Occipital lobe (tissue), 2 donors: ENCODE results near the gene CLDN34. TPM values are rescaled to one million over a fixed set of nuclear protein-coding genes. Genes with fewer than 3 reads are reported as not detected.

ENCODE experiments used
- DNase-seq: peaks from one replicate; lab custom pipeline; 2025; lab: John Stamatoyannopoulos, UW
- total RNA-seq: library from RNA; depleted of rRNA; stranded (reverse); fragments of >200 nt; gene quantifications from one replicate; pipeline ENCODE4 v1.2.3, GENCODE V29; 2014

The CLDN34 gene, protein sequence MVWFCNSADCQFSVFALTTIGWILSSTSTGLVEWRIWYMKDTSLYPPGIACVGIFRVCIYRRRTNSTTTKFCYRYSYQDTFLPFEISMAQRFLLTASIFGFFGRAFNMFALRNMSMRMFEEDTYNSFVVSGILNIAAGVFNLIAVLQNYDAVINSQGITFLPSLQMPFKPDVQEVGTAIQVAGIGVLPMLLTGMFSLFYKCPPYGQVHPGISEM
- 0.62 TPM for total RNA-seq

DNA sequence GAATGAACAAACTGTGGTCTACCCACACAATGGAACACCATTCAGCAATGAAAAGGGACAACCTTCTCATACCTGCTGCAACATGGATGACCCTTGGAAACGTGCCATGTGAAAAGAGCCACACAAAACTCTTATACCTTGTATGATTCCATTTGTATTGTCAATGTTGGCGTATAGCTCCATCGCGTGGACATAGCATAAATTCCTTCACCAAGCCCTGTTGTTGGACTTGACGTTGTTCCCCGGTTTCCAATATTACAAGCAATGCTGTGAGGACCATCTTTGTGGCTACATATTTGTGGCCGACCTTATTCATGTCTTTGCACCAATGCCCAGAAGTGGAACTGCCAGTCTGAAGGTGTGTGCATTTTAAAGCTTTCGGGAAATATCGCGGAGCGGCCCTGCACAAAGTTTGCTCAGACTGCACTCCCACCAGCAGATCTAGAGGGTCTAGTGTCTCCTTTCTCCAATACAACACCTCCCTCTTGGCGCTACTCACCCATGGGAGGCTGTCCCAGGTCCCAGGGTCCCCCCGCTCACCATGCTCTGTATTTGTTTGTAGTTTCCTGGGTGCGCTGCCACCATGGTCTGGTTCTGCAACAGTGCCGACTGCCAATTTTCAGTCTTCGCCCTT is at the start of gene CLDN34:
Gene CLDN34 (plus strand): TSS at position 584 of the 634 bp plus-strand sequence. CDS start 0 bp downstream, at position 584.
- no peak for DNase-seq

DNA sequence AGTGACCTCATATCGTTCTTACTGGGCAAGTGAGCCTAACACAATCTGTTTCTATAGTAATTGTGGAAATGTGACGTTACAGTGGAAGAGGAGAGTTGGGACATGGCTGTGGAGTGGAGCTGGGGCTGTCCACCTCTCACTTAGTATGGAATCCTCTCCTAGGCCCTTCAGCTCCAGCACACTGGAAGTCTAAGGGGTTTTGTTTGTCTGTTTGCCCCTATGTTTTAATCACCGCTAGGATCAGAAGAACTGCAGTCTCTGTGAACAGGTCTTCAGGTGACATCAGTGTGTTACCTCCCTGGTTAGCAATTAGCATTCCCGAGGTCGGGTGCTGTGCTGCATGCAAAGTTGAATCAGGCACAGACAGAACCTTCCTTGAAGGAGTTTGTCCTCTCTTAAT is 49.3 kb upstream of the CLDN34 start:
- no peak for DNase-seq

DNA sequence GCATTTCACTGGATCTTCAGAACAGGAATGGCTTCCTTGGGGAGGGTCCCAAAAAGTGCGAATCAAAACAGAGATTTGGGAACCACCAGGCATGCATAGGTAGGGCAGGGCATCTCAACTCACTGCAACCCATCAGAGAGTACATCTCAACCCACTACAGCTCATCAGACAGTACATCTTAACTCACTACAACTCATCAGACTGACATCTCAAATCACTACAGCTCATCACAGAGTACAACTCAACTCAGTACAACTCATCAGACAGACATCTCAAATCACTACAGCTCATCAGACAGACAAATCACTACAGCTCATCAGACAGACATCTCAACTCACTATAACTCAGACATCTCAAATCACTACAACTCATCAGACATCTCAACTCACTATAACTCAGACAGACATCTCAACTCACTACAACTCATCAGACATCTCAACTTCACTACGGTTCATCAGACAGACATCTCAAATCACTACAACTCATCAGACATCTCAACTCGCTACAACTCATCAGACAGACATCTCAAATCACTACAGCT is 47.5 kb upstream of the CLDN34 start:
- DNase-seq = no peak

DNA sequence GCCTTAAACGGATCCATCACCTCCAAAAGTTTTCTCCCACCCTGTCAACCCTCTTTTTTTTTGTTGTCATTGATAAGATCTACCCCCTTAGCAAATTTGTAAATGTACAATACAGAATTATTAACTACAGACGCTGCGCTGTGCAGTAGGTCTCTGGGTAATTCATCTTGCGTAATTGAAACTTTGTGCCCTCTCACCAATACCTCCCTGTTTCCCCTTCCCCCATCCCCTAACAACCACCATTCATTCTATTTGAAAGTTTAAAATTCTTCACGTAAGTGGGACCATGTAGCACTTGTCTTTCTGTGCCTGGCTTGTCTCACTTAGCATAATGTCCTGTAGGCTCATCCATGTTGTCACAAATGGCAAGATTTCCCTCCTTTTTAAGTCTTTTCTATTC is 45.8 kb upstream of the CLDN34 start:
- no peak for DNase-seq

DNA sequence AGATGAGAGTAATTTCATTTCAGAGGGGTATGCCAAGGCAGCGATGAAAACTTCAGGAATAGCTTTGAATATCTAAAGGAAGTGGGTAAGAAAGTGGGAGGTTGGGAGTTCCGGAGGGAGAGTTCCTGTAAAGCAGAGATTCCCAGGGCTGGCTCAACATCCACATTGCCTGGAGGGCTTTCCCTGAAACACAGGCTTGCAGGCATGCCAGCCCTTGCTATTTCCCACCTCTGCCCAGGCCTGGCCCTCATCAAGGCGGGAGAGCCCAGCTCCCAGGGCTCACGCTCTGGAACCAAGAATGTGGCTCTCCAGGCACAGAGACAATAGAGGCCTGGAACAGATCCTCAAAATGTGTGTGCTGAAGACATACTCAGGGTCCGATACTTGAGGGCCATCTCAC is 43.8 kb upstream of the CLDN34 start:
- DNase-seq = no peak

DNA sequence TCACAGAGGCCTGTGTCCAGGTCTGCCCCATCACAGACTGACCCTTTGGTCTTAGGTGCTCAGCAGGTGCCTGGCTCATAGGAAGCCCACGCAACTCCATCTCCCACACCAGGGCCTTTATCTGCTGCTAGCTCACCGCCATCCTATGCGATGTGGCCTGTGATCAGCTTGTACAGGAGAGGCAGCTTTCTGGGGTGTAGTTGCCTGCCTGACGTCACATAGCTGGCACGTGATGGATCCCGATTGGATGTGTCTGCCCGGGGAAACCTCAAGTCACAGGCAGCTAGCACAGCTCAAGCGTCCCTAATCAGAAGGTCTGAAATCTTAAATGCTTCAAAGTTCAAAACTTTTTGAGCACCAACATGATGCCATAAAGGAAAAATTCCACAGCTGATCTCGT is 41.2 kb upstream of the CLDN34 start:
- peak; percentile 19 for DNase-seq

DNA sequence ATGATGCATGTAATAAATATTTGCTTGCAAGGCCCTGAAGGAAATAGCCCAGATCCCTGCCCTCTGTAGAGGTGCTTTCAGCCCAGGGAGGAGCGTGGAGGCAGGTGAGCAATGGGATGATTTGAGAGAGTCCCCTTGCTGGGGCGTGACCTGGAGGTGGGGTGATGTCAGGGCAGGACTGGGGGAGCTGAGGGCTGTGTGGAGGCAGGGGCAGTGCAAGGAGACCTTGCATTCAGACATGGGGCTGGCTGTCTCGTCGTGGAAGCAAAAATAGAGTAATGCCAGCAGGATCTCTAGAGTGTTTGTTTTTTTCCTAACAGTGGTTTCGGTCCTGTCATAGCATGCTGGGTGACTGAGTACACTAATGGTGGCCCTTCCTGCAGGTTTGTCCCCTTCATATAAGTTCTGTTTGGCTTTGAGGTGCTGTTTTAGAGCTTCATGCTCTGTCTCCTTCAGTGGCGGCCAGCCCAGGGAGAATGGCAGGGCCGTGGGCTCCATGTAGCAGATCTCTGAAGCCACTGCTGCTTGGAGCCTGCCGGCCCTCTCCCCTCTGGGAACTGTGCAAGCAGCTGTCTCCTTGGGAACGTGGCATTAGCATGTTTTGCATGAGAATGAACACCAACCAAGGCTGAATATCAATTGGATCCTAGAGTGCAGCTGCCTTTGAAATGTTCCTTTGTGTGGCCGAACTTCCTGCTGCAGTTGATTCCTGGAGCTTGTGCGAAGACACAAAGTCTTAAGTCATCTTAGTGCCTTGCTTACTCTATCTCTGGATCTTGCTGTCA is 39.3 kb upstream of the CLDN34 start:
- DNase-seq = peak; percentile 10

DNA sequence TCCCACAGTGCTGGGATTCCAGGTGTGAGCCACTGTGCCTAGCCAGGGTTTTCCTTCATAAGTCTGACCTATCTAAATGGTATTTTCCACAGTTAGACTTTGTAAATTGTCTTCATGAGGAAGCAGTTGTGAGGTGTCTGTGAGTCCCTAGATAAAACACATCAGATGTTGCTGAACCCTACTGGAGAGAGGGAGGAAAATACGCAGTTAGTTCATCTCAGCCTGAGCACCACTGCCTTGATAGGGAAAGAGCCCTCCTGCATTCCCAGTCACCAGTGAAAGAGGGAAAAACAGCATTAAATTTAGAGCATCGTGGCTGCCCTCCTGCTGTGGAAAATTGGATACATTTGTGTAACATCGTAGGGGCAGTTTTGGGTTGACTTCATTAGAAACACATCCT is 31.7 kb upstream of the CLDN34 start:
- DNase-seq = no peak

DNA sequence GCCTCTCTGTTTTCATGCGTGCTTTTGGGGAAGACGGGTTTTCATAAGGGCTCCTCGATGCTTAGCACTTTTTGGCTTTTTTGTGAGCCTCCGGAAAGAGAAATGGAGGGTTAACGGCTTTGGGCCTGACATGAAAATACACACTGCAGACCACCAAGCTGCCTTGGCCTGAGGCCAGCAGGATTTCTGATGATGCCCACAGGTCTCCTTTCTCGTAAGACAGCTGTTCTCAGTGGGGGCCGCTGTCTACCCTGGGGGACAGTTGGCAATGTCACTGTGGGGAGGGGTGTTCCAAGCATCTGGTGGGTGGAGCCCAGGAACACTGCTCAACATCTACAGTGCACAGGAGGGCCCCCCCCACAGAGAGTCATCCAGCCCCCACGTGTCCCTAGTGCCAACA is 29.4 kb upstream of the CLDN34 start:
- DNase-seq = no peak

DNA sequence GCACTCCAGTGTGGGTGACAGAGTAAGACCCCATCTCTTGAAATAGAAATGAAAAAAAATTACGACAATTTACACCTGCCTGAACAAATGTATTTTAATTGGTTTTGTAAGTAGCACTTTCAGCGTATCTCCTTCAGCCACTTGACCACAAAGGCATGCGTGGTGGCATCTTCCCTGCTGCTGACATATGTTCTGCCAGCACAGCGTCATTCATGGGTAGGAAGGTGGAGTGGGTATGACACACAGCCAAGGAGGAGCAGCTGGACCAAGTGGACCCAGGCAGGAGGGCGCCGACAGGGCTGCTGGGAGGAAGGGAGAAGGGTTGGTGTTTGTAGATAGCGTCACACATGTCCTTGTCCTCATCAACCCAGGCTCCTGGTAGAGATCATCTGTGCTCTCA is 28.6 kb upstream of the CLDN34 start:
- DNase-seq = no peak

DNA sequence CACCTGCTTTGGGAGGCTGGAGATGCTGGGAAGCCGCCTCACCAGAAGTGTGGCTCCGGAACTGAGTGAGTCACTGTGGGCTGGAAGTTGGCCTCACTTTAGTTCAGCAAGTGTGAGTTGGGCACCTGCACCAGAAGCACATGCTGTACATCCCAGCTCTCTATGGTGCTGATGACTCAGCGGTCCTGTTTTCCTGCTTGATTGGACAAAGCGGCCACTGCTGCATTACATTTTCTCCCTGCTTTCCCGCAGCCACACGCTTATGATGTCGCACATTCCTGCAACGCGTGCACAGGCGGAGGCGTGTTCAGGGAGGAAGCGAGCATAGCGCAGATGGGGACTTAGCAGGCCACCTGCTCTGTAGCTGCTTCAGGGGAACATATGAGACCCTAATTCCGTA is 26.7 kb upstream of the CLDN34 start:
- DNase-seq = peak; percentile 69

DNA sequence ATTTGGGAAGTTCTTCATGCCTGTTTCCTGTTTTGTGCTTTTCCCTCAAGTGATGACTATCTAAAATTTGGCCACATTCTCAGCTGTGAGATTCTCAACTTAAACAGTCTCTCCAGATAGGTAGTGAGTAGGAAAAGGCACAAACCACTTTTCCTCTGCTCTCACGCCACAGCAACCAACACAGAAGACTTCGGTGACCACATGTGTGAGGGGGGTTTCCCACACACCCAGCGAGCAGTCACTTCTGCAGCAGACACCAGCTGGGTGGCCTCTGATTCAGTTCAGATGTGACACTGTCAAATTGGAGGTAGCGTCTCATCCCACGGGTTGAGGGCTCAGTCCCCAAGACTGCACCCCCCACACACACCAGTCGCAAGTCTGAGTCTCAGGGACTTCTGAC is 25.1 kb upstream of the CLDN34 start:
- DNase-seq = no peak

DNA sequence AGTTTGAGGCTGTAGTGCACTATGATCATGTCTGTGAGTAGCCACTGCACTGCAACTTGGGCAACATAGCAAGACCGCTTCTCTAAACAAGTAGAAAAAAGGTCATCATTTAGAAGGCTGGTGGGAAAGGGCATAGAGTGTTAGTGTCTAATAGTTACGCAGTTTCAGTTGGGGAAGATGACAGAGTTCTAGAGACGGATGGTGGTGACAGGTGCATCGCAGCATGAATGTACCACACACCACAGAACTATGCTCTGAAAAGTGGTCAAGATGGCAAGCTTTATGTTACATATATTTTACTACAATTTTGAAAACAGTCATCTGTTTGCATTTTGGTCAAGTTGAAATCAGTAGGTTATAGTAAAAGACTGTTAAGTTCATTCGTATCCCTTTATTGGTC is 23.7 kb upstream of the CLDN34 start:
- DNase-seq = no peak

DNA sequence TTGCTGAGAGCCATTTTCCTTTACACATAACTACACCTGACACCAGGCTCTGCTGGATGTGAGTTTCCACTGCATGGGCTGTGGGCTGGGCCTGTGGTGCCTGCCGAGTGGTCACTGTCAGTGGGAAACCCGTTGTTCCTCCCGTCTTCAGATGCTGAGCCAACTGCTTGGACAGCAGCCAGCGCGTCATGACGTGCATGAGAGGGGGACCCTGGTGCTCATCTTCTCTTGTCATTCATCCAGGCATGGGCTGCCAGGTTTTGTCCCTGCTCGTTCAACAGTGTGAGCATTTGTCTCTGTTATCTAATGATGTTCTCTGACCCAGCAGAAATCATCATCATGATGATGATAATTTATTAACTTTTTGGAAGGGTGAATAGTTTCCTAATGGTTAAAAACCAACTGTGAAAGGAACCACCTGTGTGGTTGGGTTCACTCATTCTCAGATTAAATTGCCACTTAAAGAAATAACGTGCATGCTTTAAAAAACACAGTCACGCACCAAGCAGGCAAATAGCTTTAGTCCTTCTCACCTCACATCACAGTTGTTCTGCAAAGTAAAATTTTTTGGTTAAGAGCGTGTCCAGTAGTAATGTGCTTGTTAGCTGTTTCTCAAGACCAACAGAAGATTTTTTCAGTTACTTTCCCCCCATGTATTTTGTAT is 19.9 kb upstream of the CLDN34 start:
- no peak for DNase-seq

DNA sequence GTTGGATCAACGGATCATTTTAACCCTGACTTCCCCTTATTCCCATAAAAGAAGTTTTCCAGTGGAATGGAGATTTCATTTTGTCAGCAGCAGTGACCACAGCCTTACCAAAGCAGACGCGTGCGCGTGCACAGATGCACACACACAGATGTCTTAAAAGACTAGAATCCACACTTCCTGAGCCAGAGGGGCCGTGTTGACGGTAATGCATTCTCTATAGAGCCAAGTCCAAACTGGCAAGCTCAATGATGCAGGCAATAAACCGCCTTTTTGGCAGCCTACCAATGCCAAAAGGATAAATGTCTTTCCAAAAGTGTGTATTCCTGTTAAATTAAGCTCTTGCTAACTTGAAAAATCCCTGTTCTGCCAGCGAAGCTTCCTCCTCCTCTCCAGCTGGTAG is 18.8 kb upstream of the CLDN34 start:
- peak; percentile 4 for DNase-seq

DNA sequence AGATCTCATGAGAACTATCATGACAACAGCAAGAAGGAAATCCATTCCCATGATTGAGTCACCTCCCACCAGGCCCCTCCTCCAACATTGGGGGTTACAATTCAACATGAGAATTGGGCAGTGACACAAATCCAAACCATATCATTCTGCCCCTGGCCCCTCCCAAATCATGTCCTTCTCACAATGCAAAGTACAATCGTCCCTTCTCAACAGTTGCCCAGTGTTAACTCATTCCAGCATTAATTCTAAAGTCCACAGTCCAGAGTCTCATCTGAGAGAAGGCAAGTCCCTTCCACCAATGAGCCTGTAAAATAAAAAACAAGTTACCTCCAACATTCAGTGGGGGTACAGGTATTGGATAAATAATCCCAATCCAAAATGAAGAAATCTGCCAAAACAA is 14.9 kb upstream of the CLDN34 start:
- no peak for DNase-seq

DNA sequence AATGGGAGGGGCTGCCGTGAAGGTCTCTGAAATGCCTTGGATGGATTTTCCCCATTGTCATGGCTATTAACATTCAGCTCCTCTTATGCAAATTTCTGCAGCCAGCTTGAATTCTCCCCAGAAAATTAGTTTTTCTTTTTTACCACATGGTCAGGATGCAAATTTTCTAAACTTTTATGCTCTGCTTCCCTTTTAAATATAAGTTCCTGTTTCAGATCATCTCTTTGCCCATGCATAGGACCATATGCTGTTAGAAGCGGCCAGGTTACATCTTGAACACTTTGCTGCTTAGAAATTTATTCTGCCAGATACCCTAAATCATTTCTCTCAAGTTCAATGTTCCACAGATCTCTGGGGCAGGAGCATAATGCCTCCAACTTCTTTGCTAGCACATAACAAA is 13.8 kb upstream of the CLDN34 start:
- DNase-seq = no peak

DNA sequence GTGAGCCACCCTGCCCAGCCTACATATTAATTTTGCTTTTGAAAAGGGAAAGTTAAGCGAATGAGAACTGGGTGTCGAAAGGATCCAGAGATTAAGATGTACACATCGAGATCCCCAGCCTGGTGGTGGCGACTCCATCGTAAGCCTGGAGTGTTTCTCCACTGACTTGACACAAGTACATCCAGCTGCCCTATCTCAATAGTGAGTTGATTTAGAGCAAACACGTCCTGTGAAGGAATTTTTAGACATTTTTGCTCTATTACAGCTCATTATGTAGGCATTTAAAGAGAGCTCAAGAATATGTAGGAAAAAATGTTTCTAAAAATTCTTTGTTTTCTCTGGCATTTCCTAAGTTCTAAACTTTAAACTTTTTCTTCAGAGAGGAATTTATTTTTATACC is 11.7 kb upstream of the CLDN34 start:
- no peak for DNase-seq

DNA sequence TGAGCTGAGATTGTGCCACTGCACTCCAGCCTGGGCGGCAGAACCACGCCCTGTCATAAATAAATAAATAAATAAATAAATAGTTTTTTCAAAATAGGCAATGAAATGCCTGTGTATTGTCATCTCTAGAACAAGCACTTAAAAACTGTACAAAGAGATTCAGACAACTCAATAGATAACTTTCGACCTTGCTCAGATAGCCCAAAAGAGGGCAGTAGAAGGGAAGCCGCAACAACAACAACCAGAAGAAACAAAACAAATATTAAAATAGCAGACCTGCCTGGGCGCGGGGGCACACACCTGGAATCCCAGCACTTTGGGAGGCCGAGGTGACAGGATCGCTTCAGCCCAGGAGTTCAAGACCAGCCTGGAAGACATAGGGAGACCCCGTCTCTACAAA is 9.4 kb upstream of the CLDN34 start:
- DNase-seq = no peak

DNA sequence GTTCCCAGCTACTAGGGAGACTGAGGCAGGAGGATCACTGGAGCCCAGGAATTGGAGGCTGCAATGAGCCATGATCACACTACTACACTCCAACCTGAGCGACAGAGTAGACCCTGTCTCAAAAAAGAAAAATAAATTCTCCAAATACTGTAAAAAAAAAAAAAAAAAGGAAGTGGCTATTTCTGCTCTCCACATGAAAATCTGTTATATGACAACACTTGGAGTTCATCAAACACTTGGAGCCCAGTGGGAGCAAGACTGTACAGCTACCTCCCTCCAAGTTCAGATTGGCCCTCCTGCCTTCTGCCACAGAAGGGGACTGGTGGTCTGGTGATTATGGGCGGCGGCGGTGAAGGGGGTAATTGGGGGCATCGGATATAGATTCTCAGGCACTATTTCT is 9.0 kb upstream of the CLDN34 start:
- no peak for DNase-seq

DNA sequence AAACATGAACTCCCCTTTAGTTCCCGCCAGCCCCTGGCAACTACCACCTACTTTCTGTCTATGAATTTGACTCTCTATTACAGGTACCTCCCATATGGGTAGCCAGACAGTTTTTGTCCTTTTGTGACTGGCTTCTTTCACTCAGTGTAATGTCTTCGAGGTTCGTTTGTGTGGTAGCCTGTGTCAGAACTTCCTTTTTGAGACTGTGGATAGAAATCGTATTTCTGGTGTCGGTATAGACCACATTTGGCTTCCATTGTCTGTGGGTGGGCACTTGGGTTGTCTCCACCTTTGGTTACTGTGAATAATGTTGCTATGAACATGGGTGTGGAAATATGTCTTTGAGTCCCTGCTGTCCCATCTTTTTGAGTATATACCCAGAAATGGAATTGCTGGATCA is 5.4 kb upstream of the CLDN34 start:
- no peak for DNase-seq

DNA sequence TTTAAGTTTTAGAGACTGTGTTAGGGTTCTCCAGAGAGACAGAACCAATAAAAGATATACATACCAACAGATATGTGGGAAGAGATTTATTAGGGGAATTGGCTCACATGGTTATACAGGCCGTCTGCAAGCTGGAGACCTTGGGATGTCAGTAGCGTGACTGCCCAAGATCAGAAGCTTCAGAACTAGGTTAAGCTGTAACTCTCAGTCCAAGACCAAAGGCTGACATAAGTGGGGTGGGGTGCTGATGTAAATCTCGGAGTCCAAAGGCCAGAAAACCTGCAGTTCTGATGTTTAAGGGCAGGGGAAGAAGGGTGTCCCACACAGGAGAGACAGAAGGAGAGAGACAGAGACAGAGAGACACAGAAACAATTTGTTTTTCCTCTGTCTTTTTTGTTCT is 10.5 kb downstream of the CLDN34 start:
- no peak for DNase-seq
